Measurements from ENCODE around the gene RETSAT.
A peak's percentile ranks its signal among the peaks of the same experiment; 100 is the strongest.

The RETSAT gene

DNA sequence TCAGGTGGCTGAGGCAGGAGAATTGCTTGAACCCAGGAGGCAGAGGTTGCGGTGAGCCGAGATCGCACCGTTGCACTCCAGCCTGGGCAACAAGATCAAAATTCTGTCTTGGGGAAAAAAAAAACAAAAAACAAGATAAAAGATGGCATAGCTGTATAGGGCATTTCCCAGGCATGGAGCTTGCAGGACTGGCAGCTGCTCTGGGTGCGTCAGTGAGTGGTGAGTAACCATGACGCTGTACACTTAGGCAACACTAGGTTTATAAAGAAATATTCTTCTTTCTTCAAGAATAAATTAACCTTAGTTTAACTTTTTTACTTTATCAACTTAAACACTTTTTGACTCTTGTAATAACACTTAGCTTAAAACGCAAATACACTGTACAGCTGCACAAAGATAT lies 41.9 kb downstream of the RETSAT start:
- no peak overlapping the region for H3K4me3 Mint-ChIP-seq
- H3K27ac Mint-ChIP-seq = peak overlapping the region; percentile 29
- H3K9me3 Mint-ChIP-seq = no peaks in the 10 kb centered on the region

GRCh38 chr2:85310330-85310729 lies 44.0 kb downstream of the RETSAT start:
- peaks cover 52% of the 10 kb centered on the region for H3K4me1 Mint-ChIP-seq
- peaks cover 44% of the 10 kb centered on the region for H3K36me3 Mint-ChIP-seq
- ATAC-seq = no peak

More for the DNA sequence above, 41.9 kb downstream of the RETSAT start:
- ATAC-seq = no peak
- H3K36me3 Mint-ChIP-seq = peaks cover 63% of the 10 kb centered on the region
- no peak for DNase-seq (ENCODE audit: low spot score in 2 of 2)
- peaks cover 44% of the 10 kb centered on the region for H3K4me1 Mint-ChIP-seq

DNA sequence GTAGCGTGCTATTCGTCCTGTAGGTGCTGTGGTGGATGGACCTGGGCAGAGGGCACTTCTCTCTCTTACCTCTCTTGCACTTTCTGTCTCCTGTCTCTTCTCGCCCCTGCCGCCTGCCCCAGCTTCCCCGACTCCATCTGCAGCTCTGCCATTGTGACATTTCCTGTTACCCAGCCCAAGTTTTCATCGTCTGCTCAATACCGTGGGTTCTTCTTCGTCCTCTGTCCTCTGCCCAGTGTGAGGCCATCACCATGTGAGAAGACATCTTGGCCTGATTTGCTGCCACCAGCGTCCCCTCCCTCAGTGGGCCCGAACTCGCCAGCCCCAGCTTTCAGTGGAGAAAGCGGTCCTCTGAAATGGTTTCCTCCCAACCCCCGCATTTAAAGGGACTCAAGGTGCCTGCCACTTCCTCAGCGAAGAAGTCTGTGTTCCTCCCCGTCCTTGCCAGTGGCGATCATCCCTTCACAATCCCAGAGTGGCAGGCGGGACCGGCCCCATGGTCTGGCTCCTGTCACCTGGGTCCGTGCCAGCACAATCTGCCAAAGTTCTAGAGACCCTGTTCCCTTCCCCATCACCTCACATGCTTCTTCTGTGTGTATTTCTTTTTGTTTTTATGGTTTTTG lies 44.5 kb downstream of the RETSAT start:
- Mint-ChIP-seq H3K9me3 (no peaks in the 10 kb centered on the region), H3K36me3 (peaks cover 41% of the 10 kb centered on the region), H3K4me1 (peaks cover 55% of the 10 kb centered on the region), H3K4me3 (peak overlapping the region; percentile 71), H3K27ac (peak overlapping the region; percentile 88)
- ATAC-seq = peak; percentile 38
- no peak for DNase-seq (ENCODE audit: low spot score in 2 of 2)

More at GRCh38 chr2:85310330-85310729, 44.0 kb downstream of the RETSAT start:
- H3K4me3 Mint-ChIP-seq = peak overlapping the region; percentile 71
- H3K27ac Mint-ChIP-seq = peak overlapping the region; percentile 88
- no peak for DNase-seq (ENCODE audit: low spot score in 2 of 2)
- H3K9me3 Mint-ChIP-seq = no peaks in the 10 kb centered on the region

- H3K27ac Mint-ChIP-seq = peak overlapping the region; percentile 88
- peak; percentile 54 for ATAC-seq
- H3K9me3 Mint-ChIP-seq = no peaks in the 10 kb centered on the region
- peak overlapping the region; percentile 71 for H3K4me3 Mint-ChIP-seq
- H3K36me3 Mint-ChIP-seq = peaks cover 39% of the 10 kb centered on the region
- no peak for DNase-seq (ENCODE audit: low spot score in 2 of 2)
- peaks cover 48% of the 10 kb centered on the region for H3K4me1 Mint-ChIP-seq
Measured at GRCh38 chr2:85308896-85309555, 45.3 kb downstream of the RETSAT start.

GRCh38 chr2:85308201-85308600 lies 46.1 kb downstream of the RETSAT start:
- no peak for ATAC-seq
- H3K36me3 Mint-ChIP-seq = peaks cover 31% of the 10 kb centered on the region
- no peaks in the 10 kb centered on the region for H3K9me3 Mint-ChIP-seq
- no peak for DNase-seq (ENCODE audit: low spot score in 2 of 2)
- peak overlapping the region; percentile 88 for H3K27ac Mint-ChIP-seq
- no peak overlapping the region for H3K4me3 Mint-ChIP-seq
- peaks cover 42% of the 10 kb centered on the region for H3K4me1 Mint-ChIP-seq

GRCh38 chr2:85307527-85307897 lies 46.8 kb downstream of the RETSAT start:
- Mint-ChIP-seq H3K27ac (peak overlapping the region; percentile 89), H3K9me3 (no peaks in the 10 kb centered on the region), H3K4me1 (peaks cover 42% of the 10 kb centered on the region), H3K36me3 (peaks cover 24% of the 10 kb centered on the region), H3K4me3 (peak overlapping the region; percentile 68)
- ATAC-seq (no peak), DNase-seq (ENCODE audit: low spot score in 2 of 2) (no peak)

DNA sequence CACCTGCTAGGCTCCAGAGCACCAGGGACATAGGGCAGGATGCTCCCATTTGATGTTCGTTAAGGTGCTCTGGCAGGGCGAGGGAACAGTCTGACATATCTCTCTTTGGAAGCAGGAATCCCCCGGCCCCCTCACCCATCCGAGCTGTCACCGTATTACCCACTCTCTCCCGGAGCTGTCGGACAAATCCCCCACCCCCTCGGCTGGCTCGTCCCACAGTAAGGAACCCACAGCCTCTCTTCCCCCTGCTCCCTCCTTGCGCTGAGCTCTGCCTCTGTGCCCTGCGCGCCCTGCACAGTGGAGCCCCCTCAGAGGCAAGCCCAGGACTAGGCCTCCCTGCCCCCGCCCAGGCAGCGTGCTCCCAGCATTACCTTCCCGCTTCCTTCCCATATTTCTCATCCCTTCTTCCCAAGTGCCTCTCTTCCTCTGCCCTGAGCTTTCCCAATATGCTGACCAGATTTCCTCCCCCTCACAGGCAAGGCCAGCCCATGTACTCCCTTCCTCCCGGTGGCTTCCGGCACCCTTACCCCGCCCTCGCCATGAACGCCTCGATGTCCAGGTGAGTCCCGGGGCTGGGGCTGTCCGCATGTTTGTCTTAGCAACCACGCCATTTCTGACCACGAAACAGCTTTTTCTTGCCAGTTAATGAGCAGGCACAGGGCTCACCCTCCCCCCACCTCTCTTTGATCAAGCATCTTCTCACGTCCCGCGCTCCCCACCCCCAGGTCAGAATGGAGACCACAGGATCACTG lies 50.4 kb downstream of the RETSAT start:
- Mint-ChIP-seq H3K27ac (no peak overlapping the region), H3K4me3 (no peak overlapping the region), H3K36me3 (peaks cover 10% of the 10 kb centered on the region)

GRCh38 chr2:85302121-85302520 lies 52.2 kb downstream of the RETSAT start:
- H3K9me3 Mint-ChIP-seq = no peaks in the 10 kb centered on the region
- DNase-seq (ENCODE audit: low spot score in 2 of 2) = no peak
- ATAC-seq = no peak
- H3K27ac Mint-ChIP-seq = no peak overlapping the region
- peaks cover 14% of the 10 kb centered on the region for H3K4me1 Mint-ChIP-seq
- peaks cover 10% of the 10 kb centered on the region for H3K36me3 Mint-ChIP-seq
- H3K4me3 Mint-ChIP-seq = no peak overlapping the region

More for the DNA sequence above, 50.4 kb downstream of the RETSAT start:
- DNase-seq (ENCODE audit: low spot score in 2 of 2) (no peak), ATAC-seq (no peak)
- Mint-ChIP-seq H3K9me3 (no peaks in the 10 kb centered on the region), H3K4me1 (peaks cover 27% of the 10 kb centered on the region)

Measured in stimulated activated effector memory CD8-positive, alpha-beta T cell treated with anti-CD3 and anti-CD28 coated beads, Interleukin-12 subunit alpha, Interleukin-12 subunit beta, amount 100 ng/mL, for 72 hours (primary cell).